22Rv1 (cell line): ENCODE data around the gene MTMR2.

Experiments
- CTCF ChIP-seq: fragments of 450-650 bp; IDR thresholded peaks from 2 replicates; pipeline ENCODE4 v1.5.1; 2017; ENCODE audit warnings: mild to moderate bottlenecking
- ZFX ChIP-seq: fragments of 450-650 bp; IDR thresholded peaks from 2 replicates; pipeline ENCODE4 v1.6.1; 2017; ENCODE audit warnings: antibody characterized with exemption, borderline replicate concordance

DNA sequence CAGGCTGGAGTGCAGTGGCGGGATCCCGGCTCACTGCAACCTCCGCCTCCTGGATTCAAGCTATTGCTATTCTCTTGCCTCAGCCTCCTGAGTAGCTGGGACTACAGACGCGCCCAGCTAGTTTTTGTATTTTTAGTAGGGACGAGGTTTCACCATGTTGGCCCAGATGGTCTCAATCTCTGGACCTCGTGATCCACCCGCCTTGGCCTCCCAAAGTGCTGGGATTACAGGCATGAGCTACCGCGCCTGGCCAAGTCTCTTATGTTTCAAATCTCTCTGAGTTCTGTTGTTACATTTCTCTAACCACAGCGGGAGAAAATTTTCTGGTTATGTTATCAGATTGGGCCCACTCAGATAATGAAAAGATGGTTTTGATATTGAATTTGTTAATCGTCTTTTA, 123.5 kb downstream of the MTMR2 start:
- TF ChIP-seq ZFX, result no peak
- TF ChIP-seq CTCF, result no peak
